ENCODE results near the gene WDFY2.
A peak's percentile ranks its signal among the peaks of the same experiment; 100 is the strongest.

DNA sequence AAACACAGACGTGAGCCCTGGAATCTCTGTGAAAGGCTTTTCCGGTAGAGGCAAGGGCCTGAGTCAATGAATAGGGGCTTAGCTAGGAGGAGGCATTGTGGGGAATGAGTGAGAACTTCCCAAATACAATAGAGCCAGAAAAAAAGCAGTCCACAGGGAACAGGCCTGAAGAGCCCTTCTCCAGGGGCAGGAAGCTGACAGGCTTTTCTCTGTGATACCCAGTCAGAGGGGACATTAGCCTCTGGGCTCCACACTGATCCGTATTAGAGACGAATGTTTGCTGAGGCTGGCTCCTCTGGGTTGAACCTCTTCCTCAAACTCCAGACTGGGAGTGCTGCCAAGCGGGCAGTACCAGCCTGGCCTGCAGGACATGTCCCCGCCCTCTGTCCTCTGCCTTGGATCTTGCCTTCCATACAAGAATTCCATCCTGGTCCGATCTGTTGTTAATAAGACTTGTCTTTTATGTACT is 217.4 kb downstream of the WDFY2 start:
- TF ChIP-seq, protein P1, sequence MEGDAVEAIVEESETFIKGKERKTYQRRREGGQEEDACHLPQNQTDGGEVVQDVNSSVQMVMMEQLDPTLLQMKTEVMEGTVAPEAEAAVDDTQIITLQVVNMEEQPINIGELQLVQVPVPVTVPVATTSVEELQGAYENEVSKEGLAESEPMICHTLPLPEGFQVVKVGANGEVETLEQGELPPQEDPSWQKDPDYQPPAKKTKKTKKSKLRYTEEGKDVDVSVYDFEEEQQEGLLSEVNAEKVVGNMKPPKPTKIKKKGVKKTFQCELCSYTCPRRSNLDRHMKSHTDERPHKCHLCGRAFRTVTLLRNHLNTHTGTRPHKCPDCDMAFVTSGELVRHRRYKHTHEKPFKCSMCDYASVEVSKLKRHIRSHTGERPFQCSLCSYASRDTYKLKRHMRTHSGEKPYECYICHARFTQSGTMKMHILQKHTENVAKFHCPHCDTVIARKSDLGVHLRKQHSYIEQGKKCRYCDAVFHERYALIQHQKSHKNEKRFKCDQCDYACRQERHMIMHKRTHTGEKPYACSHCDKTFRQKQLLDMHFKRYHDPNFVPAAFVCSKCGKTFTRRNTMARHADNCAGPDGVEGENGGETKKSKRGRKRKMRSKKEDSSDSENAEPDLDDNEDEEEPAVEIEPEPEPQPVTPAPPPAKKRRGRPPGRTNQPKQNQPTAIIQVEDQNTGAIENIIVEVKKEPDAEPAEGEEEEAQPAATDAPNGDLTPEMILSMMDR (IDR thresholded peaks at IDR 0.05) = peak in 3 of 6 experiments; percentile 40 to 43 (median 40)
- TF ChIP-seq POLR2A (IDR thresholded peaks at IDR 0.05) = no peak
